ENCODE measurements around the gene DPM2. TPM values are rescaled to one million over a fixed set of nuclear protein-coding genes. Genes with fewer than 3 reads are reported as not detected.

DPM2 gene
- total RNA-seq, 4 donors from 2014 or later, result 7.5 to 14.2 (median 9.6) TPM

GRCh38 chr9:127905788-127906191, 31.9 kb downstream of the DPM2 start:
- TF ChIP-seq CTCF (IDR thresholded peaks at IDR 0.05; ENCODE audit: low read depth), result no peak

- TF ChIP-seq CTCF (IDR thresholded peaks at IDR 0.05; ENCODE audit: low read depth), result no peak
These were observed 32.5 kb downstream of the DPM2 start for GRCh38 chr9:127905004-127905728.

GRCh38 chr9:127904561-127905003, 33.1 kb downstream of the DPM2 start:
- no peak for TF ChIP-seq CTCF (IDR thresholded peaks at IDR 0.05; ENCODE audit: low read depth)

- TF ChIP-seq CTCF (IDR thresholded peaks at IDR 0.05; ENCODE audit: low read depth), result no peak
These were observed 33.8 kb downstream of the DPM2 start for GRCh38 chr9:127903557-127904475.

- TF ChIP-seq CTCF (IDR thresholded peaks at IDR 0.05; ENCODE audit: low read depth), result no peak
These were observed 38.3 kb downstream of the DPM2 start, which contains the start of gene ST6GALNAC6 for GRCh38 chr9:127899128-127899943. ST6GALNAC6 (minus strand) TSS chr9:127899603; CDS start chr9:127897981, 1,622 bp downstream.

GRCh38 chr9:127898433-127899127, 39.1 kb downstream of the DPM2 start:
- no peak for TF ChIP-seq CTCF (IDR thresholded peaks at IDR 0.05; ENCODE audit: low read depth)
